Measurements from ENCODE around the gene STYXL2.

DNA sequence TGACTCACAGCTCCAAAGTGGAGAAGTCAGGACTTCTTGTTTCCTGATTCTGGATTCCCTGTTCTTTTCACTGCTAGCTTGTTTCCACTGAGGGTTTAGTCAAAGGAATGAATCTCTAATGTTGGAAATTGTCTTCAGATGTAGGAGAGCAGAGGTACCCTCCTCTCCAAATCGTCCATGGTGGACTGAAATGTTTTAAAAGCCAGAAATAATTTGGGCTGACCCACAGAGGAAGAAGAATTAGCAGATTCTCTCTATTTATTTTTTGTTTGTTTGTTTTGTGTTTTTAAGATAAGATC lies 34.1 kb upstream of the STYXL2 start:
- TF ChIP-seq EP300 (IDR thresholded peaks at IDR 0.05; ENCODE audit: borderline replicate concordance) (no peak), TAF1 (IDR thresholded peaks at IDR 0.05; ENCODE audit: low read depth) (no peak), FOXM1 (IDR thresholded peaks at IDR 0.05; ENCODE audit: borderline replicate concordance, low read depth) (no peak), CEBPB (IDR thresholded peaks at IDR 0.05) (no peak), YY1 (IDR thresholded peaks at IDR 0.05; ENCODE audit: low read depth) (no peak), REST (IDR thresholded peaks at IDR 0.05; ENCODE audit: low read depth) (no peak), EGR1 (IDR thresholded peaks at IDR 0.05) (no peak), TEAD4 (IDR thresholded peaks at IDR 0.05) (no peak), USF1 (IDR thresholded peaks at IDR 0.05) (no peak), TCF12 (IDR thresholded peaks at IDR 0.05; ENCODE audit: low read depth) (no peak), CREB1 (IDR thresholded peaks at IDR 0.05; ENCODE audit: low read depth) (no peak), MAX (IDR thresholded peaks at IDR 0.05) (no peak), RAD21 (IDR thresholded peaks at IDR 0.05; ENCODE audit: low read depth) (no peak), ZBTB7A (IDR thresholded peaks at IDR 0.05; ENCODE audit: low read depth) (no peak)
